Stomach (tissue), 4 donors: Measurements from ENCODE around the gene BNIP2.

Experiments
- EP300 ChIP-seq: sonication (generic); formaldehyde crosslinking; IDR thresholded peaks from one replicate; pipeline ENCODE4 v1.6.1; 2017; ENCODE audit warnings: antibody characterized with exemption
- TF ChIP-seq, protein P1 (sequence below), 7 experiments: fragments of 450-650 bp in 4 of 7; fragments of 200-600 bp in 3 of 7; sonication (generic) in 3 of 7; IDR thresholded peaks; one replicate each; pipeline ENCODE4 v1.5.1; 2016 to 2019; ENCODE audit warnings: antibody characterized with exemption in 7 of 7, control low read depth in 2 of 7, mild to moderate bottlenecking in 1 of 7

DNA sequence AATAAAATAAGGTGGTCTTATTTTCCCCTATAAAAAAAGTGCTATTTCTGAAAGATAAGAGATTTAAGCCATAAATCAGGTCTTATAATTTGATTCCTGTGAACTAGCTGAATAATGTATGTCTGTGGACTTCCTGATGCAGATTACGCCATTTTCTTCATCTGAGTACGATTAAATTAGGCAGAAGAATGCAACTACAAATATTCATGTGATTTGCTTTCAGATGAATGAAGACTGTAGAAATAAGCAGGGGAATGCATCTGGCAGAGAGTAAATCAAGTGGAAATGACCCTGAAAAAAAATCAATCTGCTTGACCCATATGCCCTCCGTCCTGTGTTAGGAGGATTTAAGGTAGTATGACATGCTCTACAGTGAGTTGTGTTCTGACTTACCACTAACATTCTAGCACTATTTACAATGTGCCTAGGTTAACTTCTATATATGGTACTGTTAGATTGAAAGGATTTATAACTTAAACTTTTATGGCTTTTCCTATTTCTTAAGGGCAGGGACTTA, 14.7 kb downstream of the BNIP2 start:
- TF ChIP-seq, protein P1, sequence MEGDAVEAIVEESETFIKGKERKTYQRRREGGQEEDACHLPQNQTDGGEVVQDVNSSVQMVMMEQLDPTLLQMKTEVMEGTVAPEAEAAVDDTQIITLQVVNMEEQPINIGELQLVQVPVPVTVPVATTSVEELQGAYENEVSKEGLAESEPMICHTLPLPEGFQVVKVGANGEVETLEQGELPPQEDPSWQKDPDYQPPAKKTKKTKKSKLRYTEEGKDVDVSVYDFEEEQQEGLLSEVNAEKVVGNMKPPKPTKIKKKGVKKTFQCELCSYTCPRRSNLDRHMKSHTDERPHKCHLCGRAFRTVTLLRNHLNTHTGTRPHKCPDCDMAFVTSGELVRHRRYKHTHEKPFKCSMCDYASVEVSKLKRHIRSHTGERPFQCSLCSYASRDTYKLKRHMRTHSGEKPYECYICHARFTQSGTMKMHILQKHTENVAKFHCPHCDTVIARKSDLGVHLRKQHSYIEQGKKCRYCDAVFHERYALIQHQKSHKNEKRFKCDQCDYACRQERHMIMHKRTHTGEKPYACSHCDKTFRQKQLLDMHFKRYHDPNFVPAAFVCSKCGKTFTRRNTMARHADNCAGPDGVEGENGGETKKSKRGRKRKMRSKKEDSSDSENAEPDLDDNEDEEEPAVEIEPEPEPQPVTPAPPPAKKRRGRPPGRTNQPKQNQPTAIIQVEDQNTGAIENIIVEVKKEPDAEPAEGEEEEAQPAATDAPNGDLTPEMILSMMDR (IDR thresholded peaks at IDR 0.05): no peak
- no peak for TF ChIP-seq EP300
